ENCODE results near the gene TFCP2.
"Not testable (repeated sequence)": the region's sequence is repeated elsewhere in the genome, so short reads cannot be mapped to it uniquely, and the experiment has no call there.

TFCP2 gene

GRCh38 chr12:51082561-51083125 lies 90.3 kb downstream of the TFCP2 start:
- DNase-seq (ENCODE audit: low spot score): peak; percentile 67

DNA sequence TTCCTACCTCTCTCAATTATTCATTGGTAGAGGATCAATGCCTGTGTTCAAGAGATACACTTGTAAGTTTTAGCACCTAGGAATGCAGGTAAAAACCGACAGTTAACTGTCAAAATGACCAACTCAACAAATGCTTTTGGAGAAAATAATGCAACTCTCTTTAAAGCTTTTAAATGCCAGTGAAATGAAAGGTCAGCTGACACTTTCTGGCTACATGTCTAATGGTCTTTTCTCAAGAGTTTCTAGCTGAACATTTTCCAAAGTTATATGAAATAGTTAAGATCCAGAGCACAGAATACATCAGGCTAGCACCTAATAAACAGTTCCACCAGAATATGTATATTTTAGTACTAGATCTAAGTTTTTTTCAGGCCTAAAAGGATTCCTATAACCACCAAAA lies 91.5 kb downstream of the TFCP2 start:
- no peak for DNase-seq (ENCODE audit: low spot score)

DNA sequence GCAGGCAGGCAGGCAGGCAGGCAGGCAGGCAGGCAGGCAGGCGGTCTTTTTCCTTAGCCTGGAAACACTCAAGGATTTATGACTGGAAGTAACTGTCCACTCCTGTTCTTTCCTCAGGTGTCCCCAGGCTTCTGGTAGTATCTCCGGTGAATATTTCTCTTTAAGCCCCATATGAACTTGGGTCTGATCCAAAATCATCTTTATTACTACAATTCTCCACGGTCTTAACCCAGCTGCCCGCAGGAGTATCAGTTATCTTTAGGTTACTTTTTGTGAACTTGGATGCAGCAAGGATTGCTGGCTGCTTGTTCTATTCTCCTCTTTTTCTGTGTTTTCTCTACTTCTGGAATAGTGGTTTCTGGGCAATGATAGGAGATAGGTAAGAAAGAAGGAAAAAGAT lies 92.8 kb downstream of the TFCP2 start:
- DNase-seq (ENCODE audit: low spot score): no peak

- DNase-seq (ENCODE audit: low spot score): not testable (repeated sequence)
Observed at GRCh38 chr12:51078866-51079265, 94.1 kb downstream of the TFCP2 start.

- DNase-seq (ENCODE audit: low spot score): not testable (repeated sequence)
Observed at GRCh38 chr12:51078346-51078745, 94.6 kb downstream of the TFCP2 start.

DNA sequence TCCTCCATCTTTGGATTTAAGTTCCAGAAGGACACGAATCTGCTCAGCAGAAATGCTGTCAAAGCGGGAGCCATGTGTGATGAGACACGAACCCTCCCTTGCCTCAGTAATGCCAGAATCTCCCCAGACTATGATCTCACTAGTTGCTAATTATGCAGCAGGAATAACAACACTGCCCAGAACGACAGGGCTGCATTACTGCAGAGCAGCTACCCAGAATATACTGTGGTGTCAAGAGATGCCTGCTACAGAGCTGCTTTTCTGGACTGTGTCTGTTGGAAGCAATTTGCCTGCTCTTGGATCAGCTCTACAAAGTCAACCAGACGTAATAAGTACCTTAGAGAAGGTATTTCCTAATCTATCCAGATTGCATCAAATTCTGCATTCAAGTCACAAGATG lies 95.0 kb downstream of the TFCP2 start:
- no peak for DNase-seq (ENCODE audit: low spot score)

DNA sequence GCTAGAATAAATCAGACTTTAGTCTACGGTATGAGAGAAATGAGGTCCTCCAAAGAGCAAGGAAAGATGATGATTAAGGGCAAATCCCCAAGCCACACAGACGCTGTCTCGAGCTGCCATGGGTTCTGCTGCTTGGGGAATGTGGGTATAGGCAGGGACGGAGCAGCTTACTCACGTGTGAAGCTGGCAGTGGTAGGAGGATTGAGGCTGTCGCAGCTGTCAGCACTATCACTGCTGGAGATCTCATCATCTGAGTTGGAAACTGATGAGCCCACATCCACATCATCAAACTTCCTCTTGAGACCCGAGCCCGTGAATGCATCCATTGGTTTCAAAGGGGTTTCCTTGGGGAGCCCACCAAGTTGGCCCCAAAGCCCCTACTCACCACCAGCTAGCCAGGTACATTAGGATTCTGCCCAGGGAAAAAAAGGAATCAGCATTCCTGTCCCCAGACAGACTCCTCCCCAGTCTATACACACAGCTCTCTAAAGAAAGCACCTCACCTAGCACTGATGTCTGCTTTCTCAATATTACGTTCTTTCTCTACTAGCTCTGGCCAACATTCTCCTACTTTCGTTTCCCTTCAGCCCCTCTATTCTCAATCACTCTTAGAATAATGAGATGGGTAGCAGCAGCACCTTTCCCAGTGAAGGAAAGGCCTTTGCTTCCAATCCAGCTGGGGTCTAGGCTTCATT lies 96.6 kb downstream of the TFCP2 start:
- no peak for DNase-seq (ENCODE audit: low spot score)

DNA sequence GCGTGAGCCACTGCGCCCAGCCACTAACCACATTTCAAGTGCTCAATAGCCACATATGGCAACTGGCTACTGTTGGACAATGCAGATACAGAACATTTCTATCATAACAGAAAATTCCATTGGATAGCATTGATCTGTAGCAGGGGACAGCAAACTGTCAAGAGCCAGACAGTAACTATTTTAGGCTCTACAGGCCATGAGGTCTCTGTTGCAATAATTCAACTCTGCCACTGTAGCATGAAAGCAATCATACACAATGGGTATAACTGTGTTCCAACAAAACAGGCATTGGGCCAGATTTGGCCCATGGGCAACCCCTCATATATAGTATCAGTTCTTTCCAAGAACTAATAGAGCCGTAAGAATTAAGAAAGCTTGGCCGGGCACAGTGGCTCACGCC lies 97.5 kb downstream of the TFCP2 start:
- no peak for DNase-seq (ENCODE audit: low spot score)

DNA sequence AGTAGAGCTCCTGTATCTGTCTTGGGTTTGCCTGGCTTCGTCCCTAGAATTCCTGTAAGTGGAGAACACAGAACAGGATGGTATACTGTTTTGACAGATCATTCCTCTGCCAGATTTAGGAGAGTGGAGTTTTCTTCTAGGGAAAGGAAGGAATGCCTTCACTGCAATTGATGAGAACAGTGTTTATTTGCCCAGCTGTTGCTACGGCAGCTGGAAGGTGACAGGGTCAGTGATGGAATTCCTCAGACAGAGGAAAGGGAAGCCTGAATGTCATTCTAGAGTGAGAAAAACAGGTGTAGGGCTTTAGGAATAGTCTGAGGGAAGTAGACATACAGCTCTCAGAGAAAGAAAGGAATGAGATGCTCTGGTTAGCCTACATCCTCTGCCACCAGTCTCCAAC lies 101.3 kb downstream of the TFCP2 start:
- DNase-seq (ENCODE audit: low spot score): no peak

GRCh38 chr12:51070004-51070403 lies 102.9 kb downstream of the TFCP2 start:
- no peak for DNase-seq (ENCODE audit: low spot score)

- no peak for DNase-seq (ENCODE audit: low spot score)
Observed at GRCh38 chr12:51067771-51068170, 105.2 kb downstream of the TFCP2 start.

GRCh38 chr12:51067229-51067628 lies 105.7 kb downstream of the TFCP2 start:
- no peak for DNase-seq (ENCODE audit: low spot score)

- DNase-seq (ENCODE audit: low spot score): no peak
Observed at GRCh38 chr12:51065530-51065929, 107.4 kb downstream of the TFCP2 start.

DNA sequence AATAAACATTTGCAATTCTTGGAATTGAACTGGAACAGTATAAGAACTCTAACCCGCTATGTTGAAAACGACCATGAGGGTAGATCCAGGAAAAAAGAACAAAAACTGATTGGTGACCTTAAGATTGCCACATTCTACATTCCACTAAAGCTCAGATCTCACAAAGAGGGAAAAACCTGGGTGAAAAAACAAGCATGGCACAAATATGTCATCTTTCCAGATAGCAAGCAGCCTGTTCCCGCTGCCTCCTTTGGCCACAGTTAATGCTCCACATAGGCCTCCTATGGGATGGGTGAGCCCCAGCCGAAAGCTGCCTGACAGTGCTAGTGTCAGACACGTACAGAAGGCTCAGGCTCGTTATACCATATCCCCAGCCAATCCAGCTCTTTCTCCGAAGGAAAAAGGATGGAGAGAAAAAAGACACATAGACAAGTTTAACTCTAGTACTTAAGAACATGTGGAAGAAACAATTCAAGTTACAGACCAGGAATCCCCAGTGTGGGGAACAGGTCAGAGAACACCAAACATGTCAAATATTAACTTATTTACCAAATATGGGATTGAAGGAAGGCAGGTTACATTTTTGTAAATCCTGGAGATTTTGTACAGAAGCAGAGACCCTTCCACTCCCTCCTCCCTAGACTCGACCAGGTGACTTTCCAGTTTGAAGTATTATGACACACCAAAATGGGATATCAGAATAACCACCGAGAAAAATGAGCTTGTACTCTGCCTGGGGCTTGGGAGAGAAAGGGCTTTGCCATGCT lies 110.1 kb downstream of the TFCP2 start:
- DNase-seq (ENCODE audit: low spot score): no peak

- no peak for DNase-seq (ENCODE audit: low spot score)
Observed at GRCh38 chr12:51059086-51059485, 113.8 kb downstream of the TFCP2 start.

- peak; percentile 79 for DNase-seq (ENCODE audit: low spot score)
Observed at GRCh38 chr12:51056242-51056641, 116.7 kb downstream of the TFCP2 start.

- no peak for DNase-seq (ENCODE audit: low spot score)
Observed at GRCh38 chr12:51055060-51055459, 117.9 kb downstream of the TFCP2 start.

DNA sequence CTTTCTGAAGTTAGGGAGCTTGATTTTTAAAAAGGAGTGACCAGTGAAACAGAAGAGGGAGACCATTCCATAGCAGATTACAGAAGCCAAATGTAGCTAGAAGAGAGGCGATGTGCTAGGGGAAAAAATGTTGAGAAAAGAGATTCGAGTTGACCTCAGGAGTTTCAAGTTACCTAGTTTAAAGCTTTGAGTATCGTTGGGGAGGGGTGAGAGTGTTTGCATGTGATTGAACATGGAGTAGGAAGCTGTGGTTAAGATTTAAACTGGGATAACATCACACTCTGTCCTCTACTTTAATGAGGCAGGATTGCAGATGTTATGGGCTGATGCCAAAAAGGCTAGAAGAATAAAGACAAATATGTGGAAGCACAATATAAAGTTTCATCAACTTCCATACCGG lies 121.1 kb downstream of the TFCP2 start:
- no peak for DNase-seq (ENCODE audit: low spot score)

DNA sequence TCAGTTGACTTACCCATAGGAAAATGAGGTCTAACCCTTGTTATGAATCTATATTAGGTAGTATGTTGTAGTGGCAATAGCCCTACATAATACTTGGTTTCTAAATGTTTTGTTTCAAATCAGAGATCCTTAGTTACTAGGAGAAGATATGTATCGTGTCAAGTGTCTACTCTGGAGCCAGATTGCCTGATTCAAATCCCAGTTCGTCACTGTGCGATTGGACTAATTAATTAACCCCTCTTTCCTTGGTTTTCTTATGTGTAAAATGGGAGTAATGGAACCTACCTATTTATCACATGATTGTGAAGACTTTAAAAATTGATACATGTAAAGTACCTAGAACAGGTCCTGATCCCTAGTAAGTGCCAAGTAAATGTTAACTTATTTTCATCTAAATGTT lies 123.4 kb downstream of the TFCP2 start:
- no peak for DNase-seq (ENCODE audit: low spot score)

DNA sequence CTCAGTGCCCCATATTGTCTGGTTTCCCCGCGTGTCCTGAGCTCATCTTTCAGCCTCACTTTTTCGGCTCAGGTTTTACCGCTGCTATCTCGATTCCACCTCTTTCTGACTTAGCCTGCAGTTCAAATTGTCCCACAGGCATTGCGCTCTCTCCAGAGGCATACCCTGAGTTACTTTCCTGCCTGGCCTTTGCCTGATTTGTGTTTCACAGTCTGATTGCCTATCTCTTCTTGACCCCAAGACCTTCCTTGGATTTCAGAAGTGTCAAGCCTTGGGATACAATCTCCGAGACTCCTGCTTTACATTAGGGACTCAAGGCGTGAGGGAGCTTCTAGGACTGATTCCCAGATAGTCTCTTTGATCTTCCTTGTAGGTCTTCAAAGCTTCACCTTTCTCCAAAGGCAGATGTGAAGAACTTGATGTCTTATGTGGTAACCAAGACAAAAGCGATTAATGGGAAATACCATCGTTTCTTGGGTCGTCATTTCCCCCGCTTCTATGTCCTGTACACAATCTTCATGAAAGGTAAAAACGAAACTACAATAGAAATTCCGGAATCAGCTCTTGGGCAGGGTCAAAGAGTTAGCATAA lies 124.2 kb downstream of the TFCP2 start:
- DNase-seq (ENCODE audit: low spot score): peak; percentile 29

- DNase-seq (ENCODE audit: low spot score): peak; percentile 99
Observed at GRCh38 chr12:51047655-51048540, 125.0 kb downstream of the TFCP2 start, which contains the start of gene LETMD1. LETMD1 (plus strand) TSS chr12:51048327; CDS start chr12:51048357, 30 bp downstream.

Measured in RKO (cell line).